NCI-H524 treated with DMSO at 0.1 percent for 48 hours (cell line): ENCODE data around the gene CAMK1.
A peak's percentile ranks its signal among the peaks of the same experiment; 100 is the strongest.

Experiments used
- DNase-seq: peaks from one replicate; lab custom pipeline; 2025; lab: John Stamatoyannopoulos, UW

The CAMK1 gene

DNA sequence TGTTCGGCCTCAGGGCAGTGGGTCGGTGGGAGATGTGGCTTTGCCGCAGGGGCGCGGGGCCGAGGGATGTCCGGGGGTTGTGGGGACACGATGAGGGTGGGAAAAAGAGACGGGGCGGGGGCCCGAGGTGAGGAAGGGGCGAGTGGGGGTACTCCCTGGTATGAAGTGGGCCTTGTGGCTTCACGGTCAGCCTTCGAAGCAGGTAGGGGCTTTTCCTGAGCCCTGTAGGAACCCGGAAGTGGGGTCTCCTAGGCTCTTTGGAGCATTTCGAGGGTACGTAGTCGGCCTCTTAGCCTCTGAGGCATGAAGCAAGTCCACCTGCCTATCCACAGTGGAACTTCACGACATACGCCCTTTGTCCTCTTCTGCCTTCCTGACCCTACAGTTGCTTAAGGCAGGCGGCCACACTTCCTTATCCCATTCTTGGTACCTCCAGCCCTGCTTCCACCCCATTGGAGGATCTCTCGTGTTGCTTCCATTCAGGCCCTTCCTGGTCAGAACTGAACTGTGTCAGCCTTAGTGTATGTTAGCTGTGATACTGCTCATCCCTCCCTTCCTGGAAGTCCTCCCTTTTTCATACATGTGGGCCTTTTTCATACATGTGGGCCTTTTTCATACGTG, 23.5 kb upstream of the CAMK1 start:
- DNase-seq = no peak

- DNase-seq = peak; percentile 74
Measured at GRCh38 chr3:9792405-9793160, 22.8 kb upstream of the CAMK1 start, which contains the start of the genes ARPC4 and TADA3. Gene ARPC4 (plus strand): TSS chr3:9793082. CDS start chr3:9793122, 40 bp downstream. Gene TADA3 (minus strand): TSS chr3:9792473. CDS start chr3:9791466, 1,007 bp downstream.

DNA sequence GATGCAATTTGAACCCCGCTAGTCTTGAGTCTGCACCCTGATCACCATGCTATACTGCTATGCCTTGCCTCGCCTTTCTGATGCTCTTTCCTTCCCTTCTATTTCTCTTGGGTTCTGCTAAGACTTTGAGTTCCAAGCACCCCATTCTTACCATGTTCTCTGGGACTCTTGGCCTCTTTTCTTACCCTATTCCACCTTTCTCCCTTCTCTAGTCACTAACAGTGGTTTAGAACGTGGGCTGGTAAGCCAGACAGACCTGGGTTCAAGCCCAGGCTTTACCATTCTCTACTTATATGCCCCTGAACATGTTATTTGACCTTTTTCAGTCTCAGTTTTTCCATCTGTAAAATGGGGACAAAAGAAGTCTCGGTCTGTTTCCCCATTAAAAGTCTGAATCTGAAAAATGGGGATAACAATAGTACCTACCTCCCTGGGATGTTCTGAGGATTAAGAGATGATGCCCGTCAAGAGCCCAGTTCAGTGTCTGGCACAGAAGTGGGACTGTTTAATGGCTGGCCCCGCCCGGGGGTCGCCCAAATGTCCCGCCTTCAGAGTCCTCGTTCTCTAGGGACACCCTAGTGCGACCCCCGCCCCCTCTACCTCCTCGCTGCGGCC, 22.1 kb upstream of the CAMK1 start:
- no peak for DNase-seq

DNA sequence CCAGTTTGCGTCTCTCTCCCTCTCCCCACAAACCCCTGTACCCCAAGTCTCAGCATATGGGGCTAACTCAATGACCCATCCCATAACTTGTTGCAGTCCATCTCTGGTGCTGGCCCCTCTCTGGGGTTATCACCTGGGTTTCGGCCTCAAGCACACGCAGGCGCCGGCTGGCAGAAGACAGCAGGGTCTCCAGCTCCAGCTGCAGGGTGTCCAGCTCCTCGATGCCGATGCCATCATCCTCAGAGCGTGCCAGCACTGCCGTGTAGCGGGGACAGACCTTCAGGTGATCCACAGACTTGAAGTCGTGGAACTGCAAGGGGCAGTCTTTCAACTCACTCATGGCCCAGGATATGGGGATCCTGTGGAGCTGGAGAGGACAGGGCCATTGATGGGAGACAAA, 21.4 kb upstream of the CAMK1 start:
- no peak for DNase-seq

DNA sequence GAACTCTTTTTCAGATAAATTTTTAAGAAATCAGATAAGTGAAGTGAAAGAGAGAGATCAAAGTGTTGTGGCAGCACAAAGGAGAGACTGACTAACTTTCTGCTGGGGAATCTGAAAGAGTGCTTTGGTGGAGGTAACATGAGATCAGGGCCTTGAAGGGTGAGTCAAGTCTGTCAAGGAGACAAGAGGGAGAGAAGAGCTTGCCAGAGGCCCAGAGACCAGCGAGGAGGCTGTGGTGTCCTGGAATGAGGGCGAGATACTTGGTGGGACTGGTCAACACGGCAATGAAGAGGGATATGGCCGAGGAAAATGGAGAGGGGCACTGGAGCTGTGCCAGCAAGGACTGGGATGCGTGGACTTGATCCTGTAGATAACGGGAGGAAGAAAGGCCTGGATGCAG, 18.0 kb upstream of the CAMK1 start:
- DNase-seq = no peak

DNA sequence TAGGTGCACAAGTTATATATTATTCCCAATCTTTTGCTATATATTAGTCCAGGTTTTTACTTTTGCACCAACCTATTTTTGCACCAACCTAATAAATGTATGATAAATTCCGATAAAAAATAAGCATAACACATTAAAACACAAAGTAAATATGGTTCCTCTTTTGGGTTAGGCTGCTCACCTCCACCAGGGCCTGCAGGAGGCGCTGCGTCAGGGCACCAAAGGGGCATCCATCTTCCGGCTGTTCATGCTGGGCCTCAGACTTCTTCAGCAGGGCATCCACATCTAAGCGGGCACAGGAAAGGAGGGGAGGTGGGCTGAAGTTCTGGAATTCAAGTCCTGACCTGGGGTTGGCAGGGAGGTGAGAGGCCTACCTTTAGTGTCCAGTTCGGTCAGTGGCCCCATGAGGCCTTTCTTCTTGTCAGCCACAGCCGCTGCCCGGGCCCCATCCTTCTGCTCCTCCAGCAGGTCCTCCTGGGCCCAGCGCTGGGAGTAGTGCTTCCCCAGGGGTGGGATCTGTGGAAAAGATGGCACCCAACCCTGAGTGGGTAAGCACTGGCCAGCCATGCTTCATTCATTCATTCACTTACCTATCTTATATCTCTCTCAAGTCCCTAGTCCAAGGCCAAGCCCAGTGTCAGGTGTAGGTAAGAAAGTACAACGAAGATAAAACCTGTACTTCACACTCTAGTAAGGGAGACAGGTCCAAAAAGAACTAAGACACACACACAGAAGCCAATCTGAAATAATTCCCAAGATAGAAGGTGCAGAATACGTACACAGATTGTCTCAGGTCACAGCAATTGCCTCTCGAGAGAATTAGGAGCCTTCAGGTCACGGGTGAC, 17.3 kb upstream of the CAMK1 start:
- DNase-seq = no peak

DNA sequence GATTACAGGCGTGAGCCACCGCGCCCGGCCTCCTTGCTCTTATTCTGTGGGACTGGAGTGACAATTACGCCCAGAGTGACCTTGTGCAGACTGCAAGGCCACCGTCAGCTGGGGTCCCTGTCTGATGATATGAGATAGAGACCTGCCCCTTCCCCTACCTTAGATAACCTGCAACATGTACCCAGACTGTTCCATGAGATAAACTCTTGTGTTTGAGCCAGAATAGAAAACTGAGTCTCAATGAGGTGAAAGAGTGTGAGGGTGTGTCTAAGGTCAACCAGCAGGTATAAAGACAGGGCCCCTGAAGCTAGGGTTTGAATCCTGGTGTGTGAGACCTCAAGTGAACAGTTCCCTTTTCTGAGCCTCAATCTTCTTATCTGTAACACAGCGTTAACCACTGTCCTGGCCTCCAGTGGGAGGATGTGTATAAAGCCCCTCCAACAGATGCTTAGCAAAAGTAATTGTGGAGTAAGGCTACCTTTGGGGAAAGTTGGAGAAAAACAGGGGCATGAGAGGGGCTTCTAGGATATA, 16.5 kb upstream of the CAMK1 start:
- DNase-seq = no peak

DNA sequence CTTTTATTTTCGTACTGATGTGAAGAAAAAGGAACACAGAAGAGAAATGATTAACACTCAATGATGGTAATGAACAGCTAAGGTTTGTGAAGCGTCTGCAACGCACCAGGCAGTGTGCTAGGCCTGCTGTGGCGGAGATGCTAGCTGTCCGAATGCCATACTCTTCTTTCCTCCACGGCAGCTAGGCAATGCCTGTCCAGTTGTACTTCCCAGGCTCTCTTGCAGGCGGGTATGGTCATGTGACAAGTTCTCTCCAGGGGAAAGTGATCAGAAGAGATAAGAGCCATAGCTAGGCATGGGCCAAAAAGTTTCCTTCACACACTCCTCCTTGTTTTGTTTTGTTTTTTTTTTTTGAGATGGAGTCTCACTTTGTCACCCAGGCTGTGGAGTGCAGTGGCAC, 15.9 kb upstream of the CAMK1 start:
- no peak for DNase-seq

- DNase-seq = no peak
Measured at GRCh38 chr3:9784965-9785364, 15.2 kb upstream of the CAMK1 start.

GRCh38 chr3:9783954-9784353, 14.2 kb upstream of the CAMK1 start:
- no peak for DNase-seq

DNA sequence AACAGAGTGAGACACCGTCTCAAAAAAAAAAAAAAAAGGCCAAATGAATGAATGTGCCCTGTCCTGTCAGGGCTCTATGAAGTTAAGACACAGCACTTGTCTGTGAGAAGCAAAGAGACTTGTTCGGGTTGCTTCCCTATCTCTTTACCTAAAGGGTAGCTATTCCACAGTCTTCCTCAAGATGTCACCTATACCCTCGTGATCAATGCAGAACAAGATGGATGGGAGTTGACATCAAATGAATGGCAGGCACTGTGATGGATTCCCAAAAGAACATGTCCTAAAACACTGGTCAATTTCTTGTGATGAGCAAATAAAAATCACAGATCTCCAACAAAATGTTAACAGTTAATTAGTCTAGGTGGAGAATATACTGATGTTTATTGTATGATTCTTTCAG, 13.0 kb upstream of the CAMK1 start:
- no peak for DNase-seq

DNA sequence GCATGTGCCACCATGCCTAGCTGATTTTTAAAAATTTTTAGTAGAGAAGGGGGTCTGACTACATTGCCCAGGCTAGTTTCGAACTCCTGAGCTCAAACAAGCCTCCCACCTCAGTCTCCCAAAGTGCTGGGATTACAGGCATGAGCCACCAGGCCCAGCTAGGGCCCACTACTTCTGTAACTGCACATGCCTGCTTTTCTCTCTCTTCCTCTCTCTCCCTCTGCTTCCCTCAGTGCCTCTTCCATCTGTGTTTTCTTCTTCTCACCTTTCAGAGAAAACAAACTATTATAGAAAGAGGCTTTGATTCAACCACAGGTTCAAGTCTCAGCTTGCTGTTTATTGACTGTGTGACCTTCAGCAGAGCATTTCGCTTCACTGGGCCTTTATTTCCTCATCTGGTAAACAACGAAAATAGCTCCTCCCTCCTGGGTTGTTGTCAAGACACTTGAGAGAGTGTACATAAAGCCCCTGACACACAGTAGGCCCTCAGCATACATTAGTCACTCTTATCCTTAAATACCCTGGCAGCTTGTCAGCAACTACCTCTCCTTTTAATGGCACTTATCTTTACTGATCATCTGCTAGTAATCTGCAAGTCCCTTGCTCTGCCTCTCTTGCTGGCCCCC, 12.3 kb upstream of the CAMK1 start:
- DNase-seq = no peak

DNA sequence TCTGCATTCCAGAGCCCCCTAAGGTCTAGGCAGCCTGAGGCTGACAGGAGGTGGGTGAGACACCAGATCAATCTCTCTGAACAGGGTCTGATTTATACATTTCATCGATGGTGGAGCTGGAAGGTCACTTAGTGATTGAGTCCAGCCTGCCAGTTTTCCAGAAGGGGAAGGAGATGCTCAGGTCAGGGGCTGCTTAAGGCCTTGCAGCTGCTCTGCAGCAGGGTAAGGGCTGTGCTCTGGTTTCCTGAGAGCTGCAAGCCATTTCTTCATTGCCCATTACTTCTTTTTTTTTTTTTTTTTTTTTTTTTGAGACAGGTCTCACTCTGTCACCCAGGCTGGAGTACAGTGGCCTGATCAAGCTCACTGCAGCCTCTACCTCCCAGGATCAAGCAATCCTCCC, 11.8 kb upstream of the CAMK1 start:
- no peak for DNase-seq

DNA sequence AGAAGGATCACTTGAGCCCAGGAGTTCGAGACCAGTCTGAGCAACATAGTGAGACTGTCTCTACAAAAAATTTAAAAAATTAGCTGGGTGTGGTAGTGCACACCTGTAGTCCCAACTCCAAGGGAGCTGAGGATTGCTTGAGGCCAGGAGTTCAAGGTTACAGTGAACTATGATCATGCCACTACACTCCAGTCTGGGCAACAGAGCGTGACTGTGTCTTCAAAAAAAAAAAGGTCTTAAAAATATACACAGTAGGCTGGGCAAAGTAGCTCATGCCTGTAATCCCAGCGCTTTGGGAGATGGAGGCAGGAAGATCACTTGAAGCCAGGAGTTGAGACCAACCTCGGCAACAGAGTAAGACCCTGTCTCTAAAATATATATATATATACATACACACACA, 11.2 kb upstream of the CAMK1 start:
- DNase-seq = no peak

GRCh38 chr3:9780458-9780812, 10.7 kb upstream of the CAMK1 start:
- DNase-seq = no peak

DNA sequence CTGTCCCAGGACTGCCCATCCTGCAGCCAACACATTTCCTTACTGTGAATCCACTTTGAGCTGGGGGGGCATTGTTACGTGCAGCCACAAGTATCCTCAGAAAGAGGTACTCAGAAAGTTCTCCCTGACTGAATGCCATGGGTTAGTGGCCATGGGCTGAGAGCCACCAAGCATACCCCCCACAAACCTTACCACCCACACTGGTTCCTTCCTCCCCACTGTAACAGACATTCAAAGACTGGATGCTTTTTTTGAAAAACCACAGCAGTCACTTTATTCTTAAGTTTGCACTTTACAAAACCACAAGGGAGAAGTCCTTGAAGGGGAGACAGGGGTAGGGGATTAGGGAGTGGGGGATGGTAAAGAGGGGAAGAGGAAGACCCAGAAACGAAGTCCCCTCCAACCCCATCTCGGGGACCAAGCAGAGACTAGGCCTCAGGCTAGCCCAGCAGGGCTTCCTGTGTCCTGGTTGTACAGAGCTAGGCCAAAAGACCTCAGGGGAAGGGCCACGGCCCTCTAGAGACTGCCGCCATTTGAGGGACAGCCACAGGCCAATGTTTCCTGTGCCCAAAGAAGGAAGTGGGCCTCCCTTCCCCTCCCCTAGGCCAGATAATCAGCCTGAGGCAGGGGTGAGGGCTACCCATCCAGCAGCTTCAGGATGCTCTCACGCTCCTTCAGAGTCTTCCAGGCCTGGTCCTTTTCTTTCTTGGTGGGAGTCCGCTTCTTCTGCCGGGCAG, 10.1 kb upstream of the CAMK1 start:
- DNase-seq = no peak

- no peak for DNase-seq
Measured at GRCh38 chr3:9779075-9779593, 9.4 kb upstream of the CAMK1 start.

- DNase-seq = no peak
Measured at GRCh38 chr3:9778143-9779074, 8.7 kb upstream of the CAMK1 start.

- DNase-seq = no peak
Measured at GRCh38 chr3:9777694-9778021, 7.9 kb upstream of the CAMK1 start.
